IMR-90 (cell line): ENCODE results near the gene ITSN1. TPM values are rescaled to one million over a fixed set of nuclear protein-coding genes. Genes with fewer than 3 reads are reported as not detected.

ENCODE experiments used
- ATAC-seq: fragments of 200-7000 bp; cut with Tn5 transposase; 2 replicates; pipeline ENCODE4 v1.9.1; 2020; ENCODE audit warnings: low read depth, mild to moderate bottlenecking, moderate library complexity
- BruUV-seq: library from RNA; stranded (reverse); fragments of 400-500 nt; replicated peaks from 2 replicates; lab custom pipeline; 2021; lab: Mats Ljungman, UMichigan
- CTCF ChIA-PET: fragments of 300-600 bp; formaldehyde crosslinking; extraction: SDS; loops from one replicate; lab custom pipeline; 2021; ENCODE audit warnings: antibody characterized with exemption; lab: Yijun Ruan, JAX
- POLR2A ChIA-PET: fragments of 300-600 bp; sonication (Branson Sonifier 250); formaldehyde crosslinking; loops from one replicate; lab custom pipeline; 2022; ENCODE audit warnings: antibody characterized with exemption; ENCODE audit not compliant: unreplicated experiment; lab: Charles Lee
- DNase-seq: peaks from one replicate; pipeline ENCODE4 v3.0.0; 2013
- H2AFZ ChIP-seq: replicated peaks from 2 replicates; pipeline ENCODE3; 2013; ENCODE audit warnings: low read length, mild to moderate bottlenecking; ENCODE audit not compliant: poor library complexity
- H2AK5ac ChIP-seq: 2 replicates; pipeline ENCODE4 v1.6.1; 2013; ENCODE audit warnings: low read depth, low read length, inconsistent platforms
- H2AK9ac ChIP-seq: replicated peaks from 2 replicates; pipeline ENCODE3; 2013; ENCODE audit warnings: mild to moderate bottlenecking, low read depth, low read length, moderate library complexity; ENCODE audit not compliant: poor library complexity
- H2BK120ac ChIP-seq: 2 replicates; pipeline ENCODE4 v1.6.1; 2013; ENCODE audit warnings: low read depth, low read length, inconsistent platforms
- H2BK15ac ChIP-seq: 3 replicates; pipeline ENCODE4 v1.6.1; 2013; ENCODE audit warnings: low read depth, low read length, inconsistent platforms
- H2BK20ac ChIP-seq: 2 replicates; pipeline ENCODE4 v1.6.1; 2013; ENCODE audit warnings: low read depth, mild to moderate bottlenecking, inconsistent platforms, low read length, moderate library complexity
- H2BK5ac ChIP-seq: 2 replicates; pipeline ENCODE4 v1.6.1; 2013; ENCODE audit warnings: mild to moderate bottlenecking, low read depth, low read length, inconsistent platforms; ENCODE audit not compliant: poor library complexity, severe bottlenecking
- H3K14ac ChIP-seq: replicated peaks from 2 replicates; pipeline ENCODE4 v1.6.1; 2013; ENCODE audit warnings: low read depth, low read length, inconsistent platforms
- H3K18ac ChIP-seq: 2 replicates; pipeline ENCODE4 v1.6.1; 2013; ENCODE audit warnings: low read depth, low read length, control low read depth
- H3K23ac ChIP-seq: 2 replicates; pipeline ENCODE4 v1.6.1; 2013; ENCODE audit warnings: low read depth, low read length, inconsistent platforms
- H3K27ac ChIP-seq: 2 replicates; pipeline ENCODE4 v1.5.1; 2013; ENCODE audit warnings: mild to moderate bottlenecking, control low read depth, low read length; ENCODE audit not compliant: insufficient read depth
- H3K27me3 ChIP-seq: 2 replicates; pipeline ENCODE4 v1.6.1; 2013; ENCODE audit warnings: low read length; ENCODE audit not compliant: control insufficient read depth, insufficient read depth
- H3K36me3 ChIP-seq: 2 replicates; pipeline ENCODE4 v1.6.1; 2013; ENCODE audit warnings: low read length, mixed read lengths; ENCODE audit not compliant: control insufficient read depth, insufficient read depth
- H3K4ac ChIP-seq: 2 replicates; pipeline ENCODE4 v1.6.1; 2013; ENCODE audit warnings: low read depth, low read length, inconsistent platforms
- H3K4me1 ChIP-seq: 2 replicates; pipeline ENCODE4 v1.6.1; 2013; ENCODE audit warnings: low read length, mixed read lengths; ENCODE audit not compliant: control insufficient read depth, insufficient read depth
- H3K4me2 ChIP-seq: 2 replicates; pipeline ENCODE4 v1.6.1; 2013; ENCODE audit warnings: low read depth, mild to moderate bottlenecking, control low read depth, low read length, moderate library complexity
- H3K4me3 ChIP-seq: 2 replicates; pipeline ENCODE4 v1.5.1; 2013; ENCODE audit warnings: low read depth, mild to moderate bottlenecking, control low read depth, low read length, moderate library complexity; ENCODE audit not compliant: insufficient read depth
- H3K56ac ChIP-seq: 2 replicates; pipeline ENCODE4 v1.6.1; 2013; ENCODE audit warnings: low read length, inconsistent platforms; ENCODE audit not compliant: insufficient read depth; ENCODE audit errors: extremely low read depth
- H3K79me1 ChIP-seq, 2 experiments: 2 replicates each; pipeline ENCODE4 v1.6.1; 2013; ENCODE audit warnings: low read length in 2 of 2, inconsistent platforms in 1 of 2, low read depth in 1 of 2
- H3K9ac ChIP-seq: 2 replicates; pipeline ENCODE4 v1.6.1; 2013; ENCODE audit warnings: low read depth, low read length, control low read depth
- H3K9me1 ChIP-seq: 2 replicates; pipeline ENCODE4 v1.6.1; 2013; ENCODE audit warnings: low read length, inconsistent platforms; ENCODE audit not compliant: insufficient read depth
- H3K9me3 ChIP-seq: 2 replicates; pipeline ENCODE4 v1.6.1; 2013; ENCODE audit warnings: low read length; ENCODE audit not compliant: control insufficient read depth, insufficient read depth
- H4K20me1 ChIP-seq: 2 replicates; pipeline ENCODE4 v1.6.1; 2013; ENCODE audit warnings: low read length, inconsistent platforms; ENCODE audit not compliant: insufficient read depth
- H4K5ac ChIP-seq: 2 replicates; pipeline ENCODE4 v1.6.1; 2013; ENCODE audit warnings: mild to moderate bottlenecking, low read depth, low read length, control low read depth
- H4K8ac ChIP-seq, 2 experiments: 2 replicates each; pipeline ENCODE4 v1.6.1; 2013; ENCODE audit warnings: low read depth in 2 of 2, low read length in 2 of 2, control low read depth in 1 of 2, inconsistent platforms in 1 of 2
- H4K91ac ChIP-seq: 2 replicates; pipeline ENCODE4 v1.6.1; 2013; ENCODE audit warnings: low read depth, low read length, inconsistent platforms; ENCODE audit not compliant: insufficient read depth
- BHLHE40 ChIP-seq: fragments of 150-350 bp; IDR thresholded peaks from 2 replicates; pipeline ENCODE4 v1.6.1; 2016; ENCODE audit warnings: mild to moderate bottlenecking, low read depth, low read length
- CEBPB ChIP-seq: IDR thresholded peaks from 2 replicates; pipeline ENCODE4 v1.6.1; 2012; ENCODE audit warnings: low read depth, low read length, improper control_type of control experiment
- CHD1 ChIP-seq: IDR thresholded peaks from 2 replicates; pipeline ENCODE4 v1.6.1; 2012; ENCODE audit warnings: low read depth, low read length, improper control_type of control experiment
- ELK1 ChIP-seq: fragments of 150-350 bp; IDR thresholded peaks from 2 replicates; pipeline ENCODE4 v1.6.1; 2016; ENCODE audit warnings: low read depth, mild to moderate bottlenecking, low read length, moderate library complexity, borderline replicate concordance
- FOS ChIP-seq: fragments of 150-350 bp; IDR thresholded peaks from 2 replicates; pipeline ENCODE4 v1.6.1; 2016; ENCODE audit warnings: low read depth, low read length
- MAFK ChIP-seq: IDR thresholded peaks from 2 replicates; pipeline ENCODE4 v1.6.1; 2012; ENCODE audit warnings: low read depth, low read length, improper control_type of control experiment
- MAZ ChIP-seq: IDR thresholded peaks from 2 replicates; pipeline ENCODE4 v1.6.1; 2012; ENCODE audit warnings: low read depth, mild to moderate bottlenecking, low read length, improper control_type of control experiment, moderate library complexity, borderline replicate concordance
- MXI1 ChIP-seq: IDR thresholded peaks from 2 replicates; pipeline ENCODE4 v1.6.1; 2012; ENCODE audit warnings: low read depth, mild to moderate bottlenecking, low read length, moderate library complexity, borderline replicate concordance
- NFE2L2 ChIP-seq: fragments of 150-350 bp; IDR thresholded peaks from 2 replicates; pipeline ENCODE4 v1.6.1; 2016; ENCODE audit warnings: low read depth, mild to moderate bottlenecking, low read length
- POLR2A ChIP-seq: IDR thresholded peaks from 2 replicates; pipeline ENCODE4 v1.6.1; 2012; ENCODE audit warnings: mild to moderate bottlenecking, low read depth, low read length
- RCOR1 ChIP-seq: IDR thresholded peaks from 2 replicates; pipeline ENCODE4 v1.6.1; 2012; ENCODE audit warnings: mild to moderate bottlenecking, low read length, improper control_type of control experiment; ENCODE audit not compliant: insufficient replicate concordance
- SMC3 ChIP-seq: fragments of 150-350 bp; IDR thresholded peaks from 2 replicates; pipeline ENCODE4 v1.6.1; 2016; ENCODE audit warnings: low read depth, mild to moderate bottlenecking, antibody characterized with exemption, low read length, moderate library complexity
- USF2 ChIP-seq: fragments of 150-350 bp; IDR thresholded peaks from 2 replicates; pipeline ENCODE4 v1.6.1; 2017; ENCODE audit warnings: mild to moderate bottlenecking, antibody characterized with exemption, low read length, low read depth
- WGBS, 2 experiments: methylation state at CpG; one replicate each; pipeline versions ENCODE4 v1.1.5 to v1.1.7; 2013; ENCODE audit warnings: missing lambda C conversion rate in 2 of 2; ENCODE audit not compliant: insufficient read length in 1 of 2; ENCODE audit errors: extremely low coverage in 2 of 2; 5-methylcytosine and 5-hydroxymethylcytosine counted together
- dilution Hi-C: fragments of 300-500 bp; cut with HindIII; formaldehyde crosslinking; loops from one replicate; pipeline ENCODE4 v1.14.3; 2018; ENCODE audit warnings: low sequenced_read_pairs; ENCODE audit not compliant: unreplicated experiment
- in situ Hi-C: fragments of 300-500 bp; cut with MboI; formaldehyde crosslinking; loops from 3 replicates; pipeline ENCODE4 v1.14.3; 2019; ENCODE audit warnings: low sequenced_read_pairs, inconsistent platforms, mixed read lengths
- intact Hi-C: fragments of 100-400 bp; cut with micrococcal nuclease; formaldehyde crosslinking; loops from 2 replicates; pipeline ENCODE4 v1.10.0; 2022
- polyA plus RNA-seq, 3 experiments: library from polyadenylated mRNA; depleted of rRNA; stranded (reverse); fragments of >200 nt; gene quantifications; 2 replicates each; pipeline ENCODE4 v1.2.3, GENCODE V29; 2012; ENCODE audit warnings: low replicate concordance in 1 of 3
- total RNA-seq: library from RNA; depleted of rRNA; stranded (reverse); fragments of >200 nt; gene quantifications from 2 replicates; pipeline ENCODE4 v1.2.3, GENCODE V29; 2012
- TF ChIP-seq, protein P1 (sequence below): conservative IDR thresholded peaks from 2 replicates; pipeline ENCODE4 v1.5.1; 2012; ENCODE audit warnings: mild to moderate bottlenecking, low read depth, low read length, improper control_type of control experiment

The ITSN1 gene
- total and polyA plus RNA-seq, 2 of the 4 experiments (the other 2 are of a cell fraction), result 45.4 to 62.0 TPM

DNA sequence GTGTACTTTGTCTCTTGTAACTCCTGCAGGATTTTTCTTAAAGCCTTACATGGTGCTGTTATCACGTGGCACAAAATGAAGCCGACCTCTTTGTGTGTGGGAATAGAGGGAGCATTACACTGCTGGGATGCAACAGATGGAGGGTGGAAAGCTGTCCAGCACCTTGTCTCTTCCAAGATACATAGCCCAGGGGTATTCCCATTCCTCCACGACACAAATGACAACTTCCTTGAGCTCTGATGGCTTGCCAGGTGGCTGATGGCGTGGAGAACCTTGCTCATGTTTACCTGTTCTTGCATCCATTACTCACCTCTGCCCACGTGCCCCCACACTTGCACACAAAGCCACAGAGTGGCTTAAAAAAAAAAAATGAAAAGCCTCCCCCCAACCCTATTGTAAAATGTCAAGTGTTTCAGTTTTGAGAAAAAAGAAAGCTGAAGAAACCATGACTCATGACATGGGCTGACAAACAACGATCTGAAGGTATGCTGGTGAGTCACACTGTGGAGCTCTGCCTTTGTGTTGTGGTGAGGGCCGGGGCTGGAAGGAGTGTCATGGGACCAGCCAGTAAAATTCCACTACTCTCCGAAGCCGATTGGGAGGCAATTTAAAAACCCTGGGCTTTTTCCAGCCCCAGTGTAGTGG, 305.3 kb downstream of the ITSN1 start:
- Histone ChIP-seq H3K27me3 (no peaks in the 10 kb centered on the region), H4K91ac (peak overlapping the region; percentile 99), H2BK5ac (peak overlapping the region; percentile 77), H3K9me1 (peaks cover 16% of the 10 kb centered on the region), H2BK20ac (peak overlapping the region; percentile 98), H4K8ac (peak overlapping the region in 1 of 2 experiments; percentile 97; a peak in 2 of 4 replicates), H3K79me1 (peaks cover 0 to 9% of the 10 kb centered on the region in 2 experiments; a peak in 1 of 4 replicates), H3K4me1 (peaks cover 19% of the 10 kb centered on the region), H3K23ac (peak overlapping the region; percentile 99), H3K4ac (peak overlapping the region; percentile 99), H3K14ac (peak overlapping the region; percentile 98), H3K36me3 (no peaks in the 10 kb centered on the region), H2BK15ac (peak overlapping the region; percentile 100; the same call in 2 of the 3 replicates), H3K9me3 (no peaks in the 10 kb centered on the region), H2BK120ac (peak overlapping the region; percentile 99), H3K4me3 (peak overlapping the region; percentile 27; the same call in 1 of the 2 replicates), H3K27ac (peak overlapping the region; percentile 75), H3K56ac (peak overlapping the region; percentile 62), H2AK9ac (peak overlapping the region; percentile 96), H2AFZ (peak overlapping the region; percentile 98), H2AK5ac (peak overlapping the region; percentile 93), H3K9ac (no peak overlapping the region), H3K4me2 (peak overlapping the region; percentile 85), H3K18ac (peak overlapping the region; percentile 77), H4K20me1 (no peaks in the 10 kb centered on the region), H4K5ac (peak overlapping the region; percentile 53)
- ChIA-PET CTCF (interaction anchor here (0.6 to 0.9 kb wide), 2 partner anchors 12 to 178 kb away, joined by 3 to 4 read pairs; no protein-coding TSS in a partner anchor), POLR2A (interaction anchor here (1.0 kb wide), 1 partner anchor 12 kb away, joined by 9 read pairs; no protein-coding TSS in a partner anchor)
- dilution Hi-C loops (no loop called here), intact Hi-C loops (no loop called here), in situ Hi-C loops (no loop called here)
- peak; percentile 95 for ATAC-seq
- BruUV-seq, result no TSS peak
- DNase-seq, result peak; percentile 98
- no CpG with 5 or more reads among the region's 9 CpGs for WGBS, 2 experiments
- no peak for TF ChIP-seq SMC3
- peak; percentile 99 for TF ChIP-seq FOS
- peak; percentile 51; the same call in 1 of the 2 replicates for TF ChIP-seq NFE2L2
- TF ChIP-seq MXI1, result no peak
- peak; percentile 14; the same call in 1 of the 2 replicates for TF ChIP-seq MAZ
- TF ChIP-seq RCOR1, result no peak
- no peak for TF ChIP-seq CEBPB
- TF ChIP-seq BHLHE40, result peak; percentile 65
- peak; percentile 34 for TF ChIP-seq USF2
- TF ChIP-seq ELK1, result no peak
- TF ChIP-seq CHD1, result 0 out of 2 replicates have a peak, but pooled peaks have one; percentile 25
- TF ChIP-seq, protein P1, sequence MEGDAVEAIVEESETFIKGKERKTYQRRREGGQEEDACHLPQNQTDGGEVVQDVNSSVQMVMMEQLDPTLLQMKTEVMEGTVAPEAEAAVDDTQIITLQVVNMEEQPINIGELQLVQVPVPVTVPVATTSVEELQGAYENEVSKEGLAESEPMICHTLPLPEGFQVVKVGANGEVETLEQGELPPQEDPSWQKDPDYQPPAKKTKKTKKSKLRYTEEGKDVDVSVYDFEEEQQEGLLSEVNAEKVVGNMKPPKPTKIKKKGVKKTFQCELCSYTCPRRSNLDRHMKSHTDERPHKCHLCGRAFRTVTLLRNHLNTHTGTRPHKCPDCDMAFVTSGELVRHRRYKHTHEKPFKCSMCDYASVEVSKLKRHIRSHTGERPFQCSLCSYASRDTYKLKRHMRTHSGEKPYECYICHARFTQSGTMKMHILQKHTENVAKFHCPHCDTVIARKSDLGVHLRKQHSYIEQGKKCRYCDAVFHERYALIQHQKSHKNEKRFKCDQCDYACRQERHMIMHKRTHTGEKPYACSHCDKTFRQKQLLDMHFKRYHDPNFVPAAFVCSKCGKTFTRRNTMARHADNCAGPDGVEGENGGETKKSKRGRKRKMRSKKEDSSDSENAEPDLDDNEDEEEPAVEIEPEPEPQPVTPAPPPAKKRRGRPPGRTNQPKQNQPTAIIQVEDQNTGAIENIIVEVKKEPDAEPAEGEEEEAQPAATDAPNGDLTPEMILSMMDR, result no peak
- TF ChIP-seq POLR2A, result no peak
- TF ChIP-seq MAFK, result peak; percentile 9; the same call in 1 of the 2 replicates
